HG03025 (cell line): Measurements from ENCODE around the gene ADAP1.

Experiments
- ATAC-seq: cut with Tn5 transposase; IDR thresholded peaks from one replicate; pipeline ENCODE4 v1.9.1; 2021; ENCODE audit warnings: mild to moderate bottlenecking, moderate library complexity; ENCODE audit not compliant: unreplicated experiment, low FRiP score

Gene ADAP1

GRCh38 chr7:990352-990932, 36.0 kb upstream of the ADAP1 start:
- no peak for ATAC-seq

GRCh38 chr7:988963-989529, 34.6 kb upstream of the ADAP1 start:
- no peak for ATAC-seq

- ATAC-seq, result no peak
These were observed 34.0 kb upstream of the ADAP1 start for GRCh38 chr7:988426-988911.

GRCh38 chr7:987909-988308, 33.4 kb upstream of the ADAP1 start:
- no peak for ATAC-seq

GRCh38 chr7:986766-987751, 32.6 kb upstream of the ADAP1 start:
- ATAC-seq, result no peak

- ATAC-seq, result no peak
These were observed 31.6 kb upstream of the ADAP1 start for GRCh38 chr7:985915-986741.

- no peak for ATAC-seq
These were observed 30.6 kb upstream of the ADAP1 start for GRCh38 chr7:985127-985416.

- ATAC-seq, result no peak
These were observed 30.1 kb upstream of the ADAP1 start for GRCh38 chr7:984361-985126.

GRCh38 chr7:983616-984071, 29.2 kb upstream of the ADAP1 start:
- ATAC-seq, result no peak

- no peak for ATAC-seq
These were observed 28.6 kb upstream of the ADAP1 start, which contains the start of gene CYP2W1 for GRCh38 chr7:983004-983615. Gene CYP2W1, plus strand, starts transcription at chr7:983181. Its CDS starts 31 bp downstream, at chr7:983212.

- no peak for ATAC-seq
These were observed 28.1 kb upstream of the ADAP1 start for GRCh38 chr7:982511-983003.

GRCh38 chr7:981793-982510, 27.5 kb upstream of the ADAP1 start:
- ATAC-seq, result no peak

GRCh38 chr7:979886-980571, 25.5 kb upstream of the ADAP1 start:
- ATAC-seq, result no peak

GRCh38 chr7:979151-979550, 24.7 kb upstream of the ADAP1 start:
- ATAC-seq, result no peak

GRCh38 chr7:978416-979091, 24.1 kb upstream of the ADAP1 start:
- ATAC-seq, result no peak

GRCh38 chr7:978049-978346, 23.5 kb upstream of the ADAP1 start:
- no peak for ATAC-seq

- ATAC-seq, result no peak
These were observed 23.0 kb upstream of the ADAP1 start for GRCh38 chr7:977326-978048.
